Measurements from ENCODE around the gene FOSB. TPM values are rescaled to one million over a fixed set of nuclear protein-coding genes. Genes with fewer than 3 reads are reported as not detected.

Gene FOSB
- polyA plus RNA-seq, 1 donor, result 250 TPM

Other genes with a start within 250 kb of the FOSB start
- gene EXOC3L2, start 222.6 kb upstream of the FOSB start, polyA plus RNA-seq, result 1.7 TPM
- gene MARK4, start 216.7 kb upstream of the FOSB start, polyA plus RNA-seq, result 17.6 TPM
- gene CKM, start 145.1 kb upstream of the FOSB start, polyA plus RNA-seq, result 4.9 TPM
- gene KLC3, start 127.2 kb upstream of the FOSB start, polyA plus RNA-seq, result 0.04 TPM
- 18.2 TPM for gene ERCC2, start 97.4 kb upstream of the FOSB start, polyA plus RNA-seq
- 11.0 TPM for gene PPP1R13L, start 62.9 kb upstream of the FOSB start, polyA plus RNA-seq
- 4.1 TPM for gene POLR1G, start 61.4 kb upstream of the FOSB start, polyA plus RNA-seq
- 66.3 TPM for gene ERCC1, start 44.1 kb upstream of the FOSB start, polyA plus RNA-seq
- gene RTN2, start 29.1 kb downstream of the FOSB start, polyA plus RNA-seq, result 6.9 TPM
- 1.0 TPM for gene PPM1N, start 30.4 kb downstream of the FOSB start, polyA plus RNA-seq
- 60.4 TPM for gene VASP, start 39.5 kb downstream of the FOSB start, polyA plus RNA-seq
- 8.7 TPM for gene OPA3, start 116.8 kb downstream of the FOSB start, polyA plus RNA-seq
- gene GPR4, start 134.2 kb downstream of the FOSB start, polyA plus RNA-seq, result 0.66 TPM
- 24.4 TPM for gene EML2, start 171.4 kb downstream of the FOSB start, polyA plus RNA-seq
- 8.1 TPM for gene GIPR, start 200.2 kb downstream of the FOSB start, polyA plus RNA-seq
- gene SNRPD2, start 224.0 kb downstream of the FOSB start, polyA plus RNA-seq, result 249 TPM
- 8.1 TPM for gene QPCTL, start 224.7 kb downstream of the FOSB start, polyA plus RNA-seq

Measured in large intestine (tissue), 1 donor.